Activated B cell treated with CpG ODN at 0.5 μM for 24 hours (primary cell): ENCODE results near the gene RAVER1. TPM values are rescaled to one million over a fixed set of nuclear protein-coding genes. Genes with fewer than 3 reads are reported as not detected.

Source experiments
- ATAC-seq: fragments of 200-7000 bp; cut with Tn5 transposase; one replicate; pipeline ENCODE4 v1.10.0; 2021; ENCODE audit warnings: low read depth, mild to moderate bottlenecking, moderate library complexity
- CTCF ChIA-PET: fragments of 350-600 bp; sonication (Branson Sonifier 250); formaldehyde crosslinking; loops from one replicate; lab custom pipeline; 2021; ENCODE audit warnings: antibody characterized with exemption; lab: Charles Lee
- POLR2A ChIA-PET: fragments of 350-600 bp; sonication (Branson Sonifier 250); formaldehyde crosslinking; loops from one replicate; lab custom pipeline; 2021; ENCODE audit warnings: antibody characterized with exemption; lab: Charles Lee
- DNase-seq: peaks from one replicate; pipeline ENCODE4 v3.0.0; 2022
- H3K27ac Mint-ChIP-seq: one replicate; pipeline ENCODE4 v1.8.0; 2020; ENCODE audit warnings: mixed read lengths
- H3K27me3 Mint-ChIP-seq: one replicate; pipeline ENCODE4 v1.8.0; 2021; ENCODE audit warnings: mixed read lengths
- H3K36me3 Mint-ChIP-seq: one replicate; pipeline ENCODE4 v1.8.0; 2021; ENCODE audit warnings: low read depth, mixed read lengths
- H3K4me1 Mint-ChIP-seq: one replicate; pipeline ENCODE4 v1.8.0; 2021; ENCODE audit warnings: mixed read lengths
- H3K4me3 Mint-ChIP-seq: one replicate; pipeline ENCODE4 v1.8.0; 2020; ENCODE audit warnings: mild to moderate bottlenecking, mixed read lengths
- H3K9me3 Mint-ChIP-seq: one replicate; pipeline ENCODE4 v1.8.0; 2020; ENCODE audit warnings: mixed read lengths
- intact Hi-C: fragments of 100-400 bp; cut with micrococcal nuclease; formaldehyde crosslinking; loops from one replicate; pipeline ENCODE4 v1.15.1; 2024
- total RNA-seq: library from RNA; stranded (reverse); gene quantifications from 2 replicates; pipeline ENCODE4 v1.2.3, GENCODE V29; 2022
- TF ChIP-seq, protein P1 (sequence below): fragments of 200-600 bp; IDR thresholded peaks from one replicate; pipeline ENCODE4 v1.8.0; 2022; ENCODE audit warnings: antibody characterized with exemption, mild to moderate bottlenecking

The RAVER1 gene
- total RNA-seq, 1 donor from 2014 or later = 80.8 TPM

DNA sequence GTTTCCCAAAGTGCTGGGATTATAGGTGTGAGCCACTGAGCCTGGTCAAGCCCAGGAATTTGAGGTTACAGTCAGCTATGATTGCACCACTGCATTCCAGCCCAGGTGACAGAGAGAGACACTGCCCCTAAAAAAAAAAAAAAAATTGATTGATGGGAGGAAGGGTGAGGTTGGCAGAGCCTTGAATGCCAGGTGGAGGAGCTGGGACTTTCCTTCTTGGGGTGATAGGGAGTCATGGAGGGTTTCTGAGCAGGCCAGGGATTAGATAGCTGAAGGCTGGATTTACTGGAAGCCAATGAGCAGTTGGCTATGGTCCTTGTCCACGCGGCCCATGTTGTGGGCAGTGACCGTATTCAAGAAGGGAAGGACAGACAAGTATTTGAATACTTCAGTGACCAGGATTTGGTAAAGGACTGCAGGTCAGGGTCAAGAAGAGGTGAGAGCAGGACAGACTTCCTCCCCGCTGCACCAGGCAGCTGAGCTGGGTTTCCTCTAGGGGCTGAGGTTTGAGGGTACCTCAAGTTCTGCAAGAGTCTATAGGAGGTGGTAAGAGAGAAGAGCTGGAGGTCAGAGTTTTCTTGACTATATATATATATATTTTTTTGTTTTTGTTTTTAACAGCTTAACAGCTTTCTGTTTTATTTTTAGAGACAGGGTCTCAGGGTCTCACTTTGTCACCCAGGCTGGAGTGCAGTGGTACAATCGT lies 53.4 kb downstream of the RAVER1 start:
- Mint-ChIP-seq H3K27ac (peak overlapping the region; percentile 59), H3K36me3 (peaks cover 63% of the 10 kb centered on the region), H3K4me3 (no peak overlapping the region), H3K9me3 (no peaks in the 10 kb centered on the region), H3K4me1 (peaks cover 30% of the 10 kb centered on the region), H3K27me3 (no peaks in the 10 kb centered on the region)
- intact Hi-C loops = no loop called here
- no peak for ATAC-seq
- POLR2A ChIA-PET = interaction anchor here (0.6 to 1.4 kb wide), 6 partner anchors 9 to 177 kb away, joined by 3 to 13 read pairs (median 4); partner anchors contain the start of genes ICAM1 and ICAM5
- CTCF ChIA-PET = interaction anchor here (0.7 to 1.3 kb wide), 5 partner anchors 9 to 111 kb away, joined by 3 to 9 read pairs (median 3); partner anchors contain the start of genes ICAM1 and ICAM5
- DNase-seq = no peak
- TF ChIP-seq, protein P1, sequence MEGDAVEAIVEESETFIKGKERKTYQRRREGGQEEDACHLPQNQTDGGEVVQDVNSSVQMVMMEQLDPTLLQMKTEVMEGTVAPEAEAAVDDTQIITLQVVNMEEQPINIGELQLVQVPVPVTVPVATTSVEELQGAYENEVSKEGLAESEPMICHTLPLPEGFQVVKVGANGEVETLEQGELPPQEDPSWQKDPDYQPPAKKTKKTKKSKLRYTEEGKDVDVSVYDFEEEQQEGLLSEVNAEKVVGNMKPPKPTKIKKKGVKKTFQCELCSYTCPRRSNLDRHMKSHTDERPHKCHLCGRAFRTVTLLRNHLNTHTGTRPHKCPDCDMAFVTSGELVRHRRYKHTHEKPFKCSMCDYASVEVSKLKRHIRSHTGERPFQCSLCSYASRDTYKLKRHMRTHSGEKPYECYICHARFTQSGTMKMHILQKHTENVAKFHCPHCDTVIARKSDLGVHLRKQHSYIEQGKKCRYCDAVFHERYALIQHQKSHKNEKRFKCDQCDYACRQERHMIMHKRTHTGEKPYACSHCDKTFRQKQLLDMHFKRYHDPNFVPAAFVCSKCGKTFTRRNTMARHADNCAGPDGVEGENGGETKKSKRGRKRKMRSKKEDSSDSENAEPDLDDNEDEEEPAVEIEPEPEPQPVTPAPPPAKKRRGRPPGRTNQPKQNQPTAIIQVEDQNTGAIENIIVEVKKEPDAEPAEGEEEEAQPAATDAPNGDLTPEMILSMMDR = no peak

- Mint-ChIP-seq H3K4me3 (no peak overlapping the region), H3K4me1 (peaks cover 37% of the 10 kb centered on the region), H3K27ac (no peak overlapping the region), H3K36me3 (peaks cover 61% of the 10 kb centered on the region), H3K9me3 (no peaks in the 10 kb centered on the region), H3K27me3 (no peaks in the 10 kb centered on the region)
- intact Hi-C loops = no loop called here
- TF ChIP-seq, protein P1 = no peak
- ChIA-PET CTCF (no interaction called here), POLR2A (interaction anchor here (1.1 kb wide), 1 partner anchor 13 kb away, joined by 4 read pairs; no protein-coding TSS in a partner anchor)
- DNase-seq (no peak), ATAC-seq (no peak)
Measured at GRCh38 chr19:10278935-10279334, 54.4 kb downstream of the RAVER1 start.

DNA sequence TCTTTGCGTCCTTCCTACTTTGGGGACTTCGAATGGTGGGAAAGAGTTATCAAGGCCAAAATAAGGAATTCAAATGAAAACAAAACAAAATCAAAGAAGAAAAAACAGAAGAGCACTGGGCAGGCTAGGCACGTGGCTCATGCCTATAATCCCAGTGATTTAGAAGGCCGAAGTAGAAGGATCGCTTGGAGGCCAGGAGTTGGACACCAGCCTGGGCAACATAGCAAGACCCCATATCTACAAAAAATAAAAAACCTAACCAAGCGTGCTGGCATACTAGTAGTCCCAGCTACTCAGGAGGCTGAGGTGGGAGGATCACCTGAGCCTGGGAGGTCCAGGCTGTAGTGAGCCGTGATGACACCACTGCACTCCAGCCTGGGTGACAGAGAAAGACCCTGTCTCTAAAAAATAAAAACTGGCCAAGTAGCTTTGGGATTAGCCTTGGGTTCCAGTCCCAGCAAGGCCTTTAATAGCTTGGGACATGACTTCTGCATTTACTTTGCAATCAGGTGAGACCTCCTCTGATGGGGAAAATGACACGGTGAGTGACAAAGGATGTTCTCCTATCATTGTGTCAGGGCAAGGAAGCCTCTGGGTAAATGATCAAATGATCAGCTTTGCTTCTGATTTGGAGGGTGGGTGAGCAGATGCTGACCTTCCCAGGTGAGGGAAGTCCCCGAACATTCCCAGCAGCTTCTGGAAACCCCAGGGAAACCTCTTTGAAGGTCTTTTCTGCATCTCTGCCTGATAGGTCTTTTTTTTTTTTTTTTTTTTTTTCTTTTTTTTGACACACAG lies 55.3 kb downstream of the RAVER1 start:
- no peaks in the 10 kb centered on the region for H3K9me3 Mint-ChIP-seq
- DNase-seq (no peak), ATAC-seq (no peak)
- peak overlapping the region; percentile 15 for H3K4me3 Mint-ChIP-seq
- TF ChIP-seq, protein P1 = no peak
- peak overlapping the region; percentile 50 for H3K27ac Mint-ChIP-seq
- POLR2A ChIA-PET = interaction anchor here (0.6 to 1.1 kb wide), 5 partner anchors 56 to 276 kb away, joined by 4 to 17 read pairs (median 5); partner anchors contain the start of gene TYK2
- no peaks in the 10 kb centered on the region for H3K27me3 Mint-ChIP-seq
- H3K4me1 Mint-ChIP-seq = peaks cover 39% of the 10 kb centered on the region
- intact Hi-C loops = no loop called here
- peaks cover 53% of the 10 kb centered on the region for H3K36me3 Mint-ChIP-seq
- CTCF ChIA-PET = interaction anchor here (0.8 kb wide), 1 partner anchor 11 kb away, joined by 3 read pairs; no protein-coding TSS in a partner anchor

DNA sequence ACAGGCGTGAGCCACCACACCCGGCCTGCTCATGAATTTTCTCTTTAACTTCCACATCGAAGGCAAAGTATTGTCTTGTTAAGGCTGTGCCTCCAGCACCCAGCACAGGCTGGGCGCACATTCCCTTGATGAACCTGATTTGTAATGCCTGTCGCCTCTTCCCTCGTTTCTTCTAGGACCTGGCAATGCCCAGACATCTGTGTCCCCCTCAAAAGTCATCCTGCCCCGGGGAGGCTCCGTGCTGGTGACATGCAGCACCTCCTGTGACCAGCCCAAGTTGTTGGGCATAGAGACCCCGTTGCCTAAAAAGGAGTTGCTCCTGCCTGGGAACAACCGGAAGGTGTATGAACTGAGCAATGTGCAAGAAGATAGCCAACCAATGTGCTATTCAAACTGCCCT lies 58.7 kb downstream of the RAVER1 start:
- no peak for DNase-seq
- H3K27ac Mint-ChIP-seq = peak overlapping the region; percentile 66

More for the DNA sequence above, 58.7 kb downstream of the RAVER1 start:
- ChIA-PET POLR2A (interaction anchor here (0.7 to 5.7 kb wide), 3 partner anchors 13 to 143 kb away, joined by 6 to 128 read pairs (median 7); partner anchors contain the start of genes ICAM4 and ICAM5), CTCF (interaction anchor here (1.0 to 1.1 kb wide), 2 partner anchors 114 to 117 kb away, joined by 4 read pairs; no protein-coding TSS in a partner anchor)
- no peaks in the 10 kb centered on the region for H3K27me3 Mint-ChIP-seq
- H3K4me1 Mint-ChIP-seq = peaks cover 62% of the 10 kb centered on the region
- no peak overlapping the region for H3K4me3 Mint-ChIP-seq
- TF ChIP-seq, protein P1 = no peak
- H3K36me3 Mint-ChIP-seq = peaks cover 44% of the 10 kb centered on the region
- ATAC-seq = no peak
- intact Hi-C loops = no loop called here
- H3K9me3 Mint-ChIP-seq = no peaks in the 10 kb centered on the region
